GM21390 (cell line): ENCODE results near the gene SRGAP2C.
"Not testable (repeated sequence)": the region's sequence is repeated elsewhere in the genome, so short reads cannot be mapped to it uniquely, and the experiment has no call there.

ENCODE experiments used
- ATAC-seq: cut with Tn5 transposase; IDR thresholded peaks from one replicate; pipeline ENCODE4 v1.9.1; 2021; ENCODE audit not compliant: unreplicated experiment

The SRGAP2C gene

DNA sequence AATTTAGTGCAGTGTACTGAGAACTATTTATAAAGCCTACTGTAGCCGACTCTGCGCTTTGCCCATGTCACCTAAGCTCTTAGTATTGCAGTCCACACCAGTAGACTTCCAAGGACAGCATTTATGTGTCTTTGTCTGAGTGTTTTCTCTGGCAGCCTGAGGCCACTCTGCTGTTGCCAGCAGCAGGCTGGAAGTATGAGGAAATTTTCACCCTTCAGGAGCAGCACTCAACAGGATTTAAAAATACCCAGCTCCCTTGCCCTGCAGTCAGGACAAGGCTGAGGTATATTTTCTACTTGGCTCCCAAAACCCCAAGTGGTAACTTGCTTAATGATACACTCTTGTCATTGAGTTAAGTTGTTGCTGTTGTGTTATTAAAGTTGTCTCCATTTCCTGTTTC, 230.1 kb downstream of the SRGAP2C start:
- ATAC-seq = no peak

DNA sequence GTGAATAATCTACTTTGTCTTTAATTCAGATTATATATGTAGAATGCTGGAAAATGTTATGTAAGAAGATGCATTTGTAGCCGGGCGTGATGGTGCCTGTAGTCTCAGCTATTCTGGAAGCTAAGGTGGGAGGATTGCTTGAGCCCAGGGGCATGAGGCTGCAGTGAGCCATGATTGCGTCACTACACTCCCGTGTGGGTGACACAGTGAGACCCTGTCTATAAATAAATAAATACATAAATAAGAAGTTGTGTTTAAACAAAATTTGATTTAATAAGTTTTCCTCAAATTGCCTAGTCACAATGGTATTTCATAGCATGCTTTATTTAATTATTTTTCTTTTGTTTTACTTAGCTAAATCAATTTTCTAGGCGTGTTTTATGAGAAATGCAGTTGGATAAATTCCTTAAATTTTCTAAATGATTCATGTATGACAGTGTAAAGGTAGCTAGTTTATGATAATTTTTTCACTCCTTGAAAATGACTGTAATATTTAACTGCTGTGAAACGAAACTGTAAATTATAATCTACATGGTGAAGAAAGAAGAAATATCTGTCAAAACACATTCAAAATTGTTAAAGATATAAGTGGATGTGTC, 232.6 kb downstream of the SRGAP2C start:
- ATAC-seq = no peak

DNA sequence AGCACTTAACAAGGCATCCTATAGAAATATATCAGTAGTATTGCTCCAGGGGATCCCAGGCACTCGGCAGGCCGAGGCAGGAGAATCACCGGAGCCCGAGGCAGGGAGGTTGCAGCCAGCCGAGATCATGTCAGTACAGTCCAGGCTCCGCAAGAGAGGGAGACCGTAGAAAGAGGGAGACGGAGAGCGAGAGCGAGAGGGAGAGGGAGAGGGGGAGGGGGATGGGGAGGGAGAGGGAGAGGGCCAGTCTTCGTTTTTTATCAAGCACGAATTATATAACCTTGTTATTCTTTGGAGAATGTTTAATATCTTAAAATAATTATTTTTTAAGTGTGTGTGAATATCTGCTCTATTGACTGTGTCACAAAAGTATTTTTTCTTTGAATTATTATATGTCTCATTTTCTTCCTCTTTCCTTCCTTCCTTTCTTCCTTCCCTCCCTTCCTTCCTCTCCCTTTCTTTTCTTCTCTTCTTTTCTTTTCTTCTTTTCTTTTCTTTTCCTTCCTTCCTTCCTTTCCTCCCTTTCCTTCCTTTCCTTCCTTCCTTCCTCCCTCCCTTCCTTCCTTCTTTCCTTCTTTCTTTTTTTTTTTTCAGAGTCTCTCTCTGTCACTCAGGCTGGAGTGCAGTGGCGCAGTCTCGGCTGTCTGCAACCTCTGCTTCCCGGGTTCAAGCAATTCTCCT, 233.7 kb downstream of the SRGAP2C start:
- ATAC-seq = no peak

DNA sequence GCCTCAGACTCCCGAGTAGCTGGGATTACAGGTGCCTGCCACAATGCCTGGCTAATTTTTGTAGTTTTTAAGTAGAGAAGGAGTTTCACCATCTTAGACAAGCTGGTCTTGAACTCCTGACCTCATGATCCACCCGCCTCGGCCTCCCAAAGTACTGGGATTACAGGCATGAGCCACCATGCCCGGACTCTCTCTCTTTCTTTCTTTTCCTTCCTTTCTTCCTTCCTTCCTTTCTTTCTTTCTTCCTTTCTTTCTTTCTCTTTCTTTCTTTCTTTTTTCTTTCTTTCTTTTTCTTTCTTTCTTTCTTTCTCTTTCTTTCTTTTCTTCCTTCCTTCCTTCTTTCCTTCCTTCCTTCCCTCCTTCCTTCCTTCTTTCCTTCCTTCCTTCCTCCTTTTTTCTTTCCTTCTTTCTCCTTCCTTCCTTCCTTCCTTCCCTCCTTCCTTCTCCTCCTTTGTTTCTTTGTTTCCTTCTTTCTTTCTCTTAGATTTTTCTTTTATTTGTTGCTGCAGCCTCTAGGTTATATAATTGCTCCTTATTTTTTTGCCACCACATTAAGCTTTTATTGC, 234.4 kb downstream of the SRGAP2C start:
- not testable (repeated sequence) for ATAC-seq

DNA sequence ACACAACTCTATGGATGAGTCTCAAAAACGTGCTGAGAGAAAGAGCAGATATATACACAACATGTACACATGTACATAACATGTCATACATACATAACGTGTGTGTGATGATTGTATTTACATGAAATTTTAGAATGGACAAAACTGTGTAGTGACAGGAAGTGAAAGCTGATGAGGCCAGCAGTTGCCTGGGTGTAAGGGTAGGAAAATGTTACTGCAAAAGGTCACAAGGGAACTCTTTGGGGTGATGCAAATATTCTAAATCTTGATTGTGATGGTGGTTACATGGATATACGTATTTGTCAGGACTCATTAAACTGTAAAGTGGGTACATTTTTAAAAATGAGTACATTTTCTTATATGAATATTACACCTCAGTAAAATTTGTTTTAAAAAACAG, 236.7 kb downstream of the SRGAP2C start:
- not testable (repeated sequence) for ATAC-seq

DNA sequence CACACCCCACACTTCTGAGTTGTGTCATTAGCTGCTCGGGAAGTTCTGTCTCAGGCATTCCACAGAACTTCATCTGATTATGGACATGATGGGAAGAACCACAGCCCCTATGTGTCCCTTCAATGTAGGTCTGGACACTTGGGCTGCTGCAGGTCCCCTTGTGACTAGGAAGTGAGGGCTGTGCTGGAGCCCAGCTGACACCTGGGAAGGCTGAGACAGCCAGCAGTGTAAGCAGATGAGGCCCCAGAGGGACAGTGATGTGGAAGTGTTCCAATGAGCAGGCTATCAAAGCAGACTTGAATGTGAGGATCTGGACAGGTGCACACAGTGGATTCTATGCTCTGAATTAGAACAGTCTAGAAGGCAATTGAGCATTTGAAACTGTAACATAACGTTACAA, 239.2 kb downstream of the SRGAP2C start:
- ATAC-seq = not testable (repeated sequence)

DNA sequence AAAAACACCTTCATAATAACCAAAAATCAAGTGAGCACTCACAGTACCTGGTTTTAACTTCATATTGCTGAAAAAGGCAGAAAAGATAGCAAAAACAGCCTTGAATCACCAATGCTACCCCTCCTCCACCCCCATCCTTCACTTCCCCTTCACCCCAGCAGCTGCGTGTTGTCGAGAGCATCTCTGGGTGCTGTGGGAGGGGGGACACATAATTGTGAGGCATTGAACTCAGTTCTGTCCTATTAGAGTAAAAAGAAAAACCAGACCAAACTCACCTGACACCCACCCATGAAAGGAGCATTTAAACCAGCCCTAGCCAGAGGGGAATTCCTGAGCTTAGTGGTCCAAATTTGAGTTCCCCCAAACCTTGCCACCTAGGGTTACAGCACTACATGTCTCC, 248.7 kb downstream of the SRGAP2C start:
- ATAC-seq = not testable (repeated sequence)

DNA sequence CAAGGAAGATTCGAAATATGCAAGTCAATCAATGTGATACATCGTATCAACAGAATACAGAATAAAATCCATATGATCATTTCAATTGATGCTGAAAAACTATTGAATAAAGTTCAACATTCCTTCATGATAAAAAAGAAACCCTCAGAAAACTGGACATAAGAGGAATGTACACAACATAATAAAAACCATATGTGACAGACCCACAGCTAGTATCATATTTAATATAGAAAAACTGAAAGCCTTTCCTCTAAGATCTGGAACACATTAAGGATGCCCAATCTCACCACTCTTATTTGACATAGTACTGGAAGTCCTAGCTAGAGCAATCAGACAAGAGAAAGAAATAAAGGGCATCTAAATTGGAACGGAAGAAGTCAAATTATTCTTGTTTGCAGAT, 254.1 kb downstream of the SRGAP2C start:
- ATAC-seq = not testable (repeated sequence)

DNA sequence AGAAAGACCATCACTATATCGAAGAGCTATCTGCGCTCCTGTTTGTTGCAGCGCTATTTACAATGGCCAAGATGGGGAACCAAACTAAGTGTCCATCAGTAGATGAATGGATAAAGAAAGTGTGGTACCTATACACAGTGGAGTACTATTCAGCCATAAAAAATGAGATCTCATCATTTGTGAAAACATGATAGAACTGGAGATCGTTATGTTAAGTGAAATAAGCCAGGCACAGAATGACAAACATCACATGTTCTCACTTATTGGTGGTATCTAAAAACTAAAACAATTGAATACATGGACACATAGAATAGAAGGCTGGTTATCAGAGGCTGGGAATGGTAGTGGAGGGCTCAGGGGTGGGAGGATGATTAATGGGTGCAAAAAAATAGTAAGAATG, 256.2 kb downstream of the SRGAP2C start:
- ATAC-seq = no peak
